Peyer's patch (tissue), 4 donors: Measurements from ENCODE around the gene TRAPPC3. TPM values are rescaled to one million over a fixed set of nuclear protein-coding genes. Genes with fewer than 3 reads are reported as not detected.

Experiments
- DNase-seq, 3 donors: peaks; one replicate each; pipeline ENCODE4 v3.0.0-alpha.2; 2017 to 2019
- H3K27ac ChIP-seq, 4 donors: fragments of 200-600 bp; sonication (generic); one replicate each; pipeline ENCODE4 v1.5.1; 2016 to 2019
- H3K27me3 ChIP-seq, 2 donors: fragments of 200-600 bp; sonication (generic); one replicate each; pipeline ENCODE4 v1.5.1; 2019
- H3K36me3 ChIP-seq, 3 donors: fragments of 200-600 bp; sonication (generic); one replicate each; pipeline ENCODE4 v1.5.1; 2016 to 2019
- H3K4me1 ChIP-seq, 4 donors: fragments of 200-600 bp; sonication (generic); one replicate each; pipeline ENCODE4 v1.5.1; 2016 to 2019
- H3K4me3 ChIP-seq, 4 donors: fragments of 200-600 bp; sonication (generic); 1 replicate in 3 of 4; 2 replicates in 1 of 4; pipeline ENCODE4 v1.5.1; 2016 to 2019; ENCODE audit warnings: mild to moderate bottlenecking in 1 of 4
- H3K9me3 ChIP-seq, 4 donors: fragments of 200-600 bp; sonication (generic); one replicate each; pipeline ENCODE4 v1.5.1; 2016 to 2019; ENCODE audit warnings: mild to moderate bottlenecking in 1 of 4
- POLR2A ChIP-seq, 2 donors: fragments of 450-650 bp; IDR thresholded peaks; one replicate each; pipeline ENCODE4 v1.5.1; 2017; ENCODE audit warnings: antibody characterized with exemption in 2 of 2, mild to moderate bottlenecking in 2 of 2, moderate library complexity in 2 of 2
- total RNA-seq, 4 donors: library from RNA; depleted of rRNA; stranded (reverse); fragments of >200 nt; gene quantifications; one replicate each; pipeline ENCODE4 v1.1.0, GENCODE V29; 2016
- TF ChIP-seq, protein P1 (sequence below), 6 experiments: fragments of 450-650 bp in 4 of 6; fragments of 200-600 bp in 2 of 6; sonication (generic) in 1 of 6; IDR thresholded peaks; one replicate each; pipeline ENCODE4 v1.5.1; 2017 to 2019; ENCODE audit warnings: antibody characterized with exemption in 6 of 6, mild to moderate bottlenecking in 3 of 6, moderate library complexity in 1 of 6

Gene TRAPPC3
- total RNA-seq, 4 donors from 2014 or later = 56.2 to 113 (median 73.7) TPM

DNA sequence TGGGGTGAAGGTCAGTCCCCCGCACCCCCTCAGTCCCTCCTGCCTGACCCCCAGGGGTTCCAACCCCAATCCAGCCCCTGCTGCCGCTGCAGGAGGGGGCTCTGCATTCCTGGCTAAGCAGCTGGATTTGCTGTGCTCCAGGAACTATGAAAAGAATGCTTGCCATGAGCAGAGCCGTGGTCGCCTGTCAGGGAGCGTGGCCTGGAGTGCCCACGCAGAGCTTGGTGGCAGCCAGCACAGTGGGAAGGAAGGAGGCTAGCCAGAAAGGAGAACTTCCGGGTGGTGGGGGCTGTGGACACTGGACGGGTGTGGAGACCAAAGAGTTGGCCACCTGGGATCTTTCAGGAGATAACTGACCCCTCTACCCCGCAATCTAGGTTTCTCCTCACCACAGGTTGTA lies 29.8 kb downstream of the TRAPPC3 start:
- Histone ChIP-seq H3K27me3 (no peaks in the 10 kb centered on the region), H3K4me1 (no peaks in the 10 kb centered on the region), H3K27ac (no peak overlapping the region), H3K9me3 (no peaks in the 10 kb centered on the region), H3K36me3 (no peaks in the 10 kb centered on the region), H3K4me3 (no peak overlapping the region)
- DNase-seq = no peak
- TF ChIP-seq POLR2A (IDR thresholded peaks at IDR 0.05) = no peak
- TF ChIP-seq, protein P1, sequence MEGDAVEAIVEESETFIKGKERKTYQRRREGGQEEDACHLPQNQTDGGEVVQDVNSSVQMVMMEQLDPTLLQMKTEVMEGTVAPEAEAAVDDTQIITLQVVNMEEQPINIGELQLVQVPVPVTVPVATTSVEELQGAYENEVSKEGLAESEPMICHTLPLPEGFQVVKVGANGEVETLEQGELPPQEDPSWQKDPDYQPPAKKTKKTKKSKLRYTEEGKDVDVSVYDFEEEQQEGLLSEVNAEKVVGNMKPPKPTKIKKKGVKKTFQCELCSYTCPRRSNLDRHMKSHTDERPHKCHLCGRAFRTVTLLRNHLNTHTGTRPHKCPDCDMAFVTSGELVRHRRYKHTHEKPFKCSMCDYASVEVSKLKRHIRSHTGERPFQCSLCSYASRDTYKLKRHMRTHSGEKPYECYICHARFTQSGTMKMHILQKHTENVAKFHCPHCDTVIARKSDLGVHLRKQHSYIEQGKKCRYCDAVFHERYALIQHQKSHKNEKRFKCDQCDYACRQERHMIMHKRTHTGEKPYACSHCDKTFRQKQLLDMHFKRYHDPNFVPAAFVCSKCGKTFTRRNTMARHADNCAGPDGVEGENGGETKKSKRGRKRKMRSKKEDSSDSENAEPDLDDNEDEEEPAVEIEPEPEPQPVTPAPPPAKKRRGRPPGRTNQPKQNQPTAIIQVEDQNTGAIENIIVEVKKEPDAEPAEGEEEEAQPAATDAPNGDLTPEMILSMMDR (IDR thresholded peaks at IDR 0.05) = no peak

DNA sequence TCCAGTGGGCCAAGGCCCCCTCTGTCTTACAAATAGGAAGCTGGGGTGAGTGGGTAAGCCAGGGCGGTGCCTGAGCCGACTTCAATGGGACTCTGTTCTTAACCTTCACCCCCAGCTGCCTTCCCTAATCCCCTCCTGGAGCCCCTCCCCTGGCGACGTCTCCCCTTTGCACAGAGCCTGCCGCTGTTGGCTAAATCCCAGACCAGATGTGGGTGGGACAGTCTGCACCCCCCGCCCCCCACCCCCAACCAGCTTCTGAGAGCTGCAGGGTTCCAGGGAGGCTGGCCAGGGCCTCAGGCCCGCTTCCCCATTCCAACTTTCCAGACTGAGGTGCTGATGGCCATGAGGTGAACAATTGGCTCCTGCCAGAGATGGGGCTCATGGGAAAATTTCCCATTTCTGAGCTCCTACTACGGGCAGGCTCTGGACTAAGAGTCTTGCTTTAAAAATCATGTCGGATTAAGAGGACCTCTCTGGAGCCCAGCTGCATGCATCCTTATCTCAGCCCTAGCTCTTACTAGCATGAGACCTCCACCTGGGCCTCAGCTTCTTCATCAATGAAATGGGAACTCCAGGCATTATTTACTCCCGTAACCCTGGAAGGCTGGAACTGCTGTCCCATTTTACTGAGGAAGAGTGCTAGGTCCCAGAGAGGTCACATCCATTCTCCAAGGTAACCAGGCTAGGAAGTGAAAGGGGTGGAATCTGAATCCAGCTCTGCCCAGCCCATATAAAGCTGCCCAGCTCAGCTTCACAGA lies 30.7 kb downstream of the TRAPPC3 start:
- TF ChIP-seq, protein P1 (IDR thresholded peaks at IDR 0.05) = no peak
- TF ChIP-seq POLR2A (IDR thresholded peaks at IDR 0.05) = no peak
- Histone ChIP-seq H3K9me3 (no peaks in the 10 kb centered on the region), H3K27ac (no peak overlapping the region), H3K27me3 (no peaks in the 10 kb centered on the region), H3K4me1 (no peaks in the 10 kb centered on the region), H3K4me3 (no peak overlapping the region), H3K36me3 (no peaks in the 10 kb centered on the region)
- no peak for DNase-seq

DNA sequence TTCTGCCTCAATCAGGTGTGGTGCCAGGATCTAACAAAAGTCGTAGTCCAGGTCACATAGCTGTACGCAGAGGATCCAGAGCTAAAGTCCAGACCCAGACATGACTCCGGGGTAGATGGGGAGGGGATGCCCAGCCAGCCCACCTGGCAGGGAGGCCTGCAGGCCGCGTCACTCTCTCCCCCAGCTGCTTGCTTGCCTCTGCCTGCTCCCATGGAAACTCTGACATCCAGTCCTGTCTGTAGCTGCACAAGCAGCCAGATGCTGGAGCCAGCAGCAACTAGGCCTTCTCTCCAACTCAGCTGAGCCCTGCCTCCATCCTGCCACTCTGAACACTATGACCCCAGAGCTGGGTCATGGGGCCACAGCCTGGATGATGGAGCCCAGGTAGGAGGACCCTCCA lies 32.4 kb downstream of the TRAPPC3 start:
- TF ChIP-seq, protein P1 (IDR thresholded peaks at IDR 0.05) = no peak
- TF ChIP-seq POLR2A (IDR thresholded peaks at IDR 0.05) = no peak
- no peaks in the 10 kb centered on the region for H3K4me1 ChIP-seq
- DNase-seq = no peak
- H3K9me3 ChIP-seq = no peaks in the 10 kb centered on the region
- no peaks in the 10 kb centered on the region for H3K36me3 ChIP-seq
- H3K4me3 ChIP-seq = no peak overlapping the region
- H3K27ac ChIP-seq = no peak overlapping the region
- no peaks in the 10 kb centered on the region for H3K27me3 ChIP-seq

DNA sequence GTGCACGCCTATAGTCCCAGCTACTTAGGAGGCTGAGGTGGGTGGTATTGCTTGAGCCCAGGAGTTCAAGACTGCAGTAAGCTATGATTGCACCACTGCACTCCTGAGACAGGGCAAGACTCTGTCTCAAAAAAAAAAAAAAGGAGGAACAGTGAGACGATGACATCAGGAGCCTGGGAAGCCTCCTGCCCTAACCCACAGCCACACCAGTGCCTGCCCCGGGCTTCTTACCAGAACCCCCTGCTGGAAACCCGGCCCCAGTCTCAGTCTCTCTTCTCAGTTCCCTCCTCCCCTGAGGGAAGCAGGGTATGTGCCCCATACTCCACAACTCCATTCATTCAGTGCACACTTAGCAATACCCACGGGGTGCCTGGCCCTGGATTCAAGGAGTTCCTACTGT lies 33.4 kb downstream of the TRAPPC3 start:
- Histone ChIP-seq H3K36me3 (no peaks in the 10 kb centered on the region), H3K4me1 (no peaks in the 10 kb centered on the region), H3K27me3 (no peaks in the 10 kb centered on the region), H3K4me3 (no peak overlapping the region), H3K27ac (no peak overlapping the region), H3K9me3 (no peaks in the 10 kb centered on the region)
- DNase-seq = no peak
- no peak for TF ChIP-seq POLR2A (IDR thresholded peaks at IDR 0.05)
- TF ChIP-seq, protein P1 (IDR thresholded peaks at IDR 0.05) = no peak

DNA sequence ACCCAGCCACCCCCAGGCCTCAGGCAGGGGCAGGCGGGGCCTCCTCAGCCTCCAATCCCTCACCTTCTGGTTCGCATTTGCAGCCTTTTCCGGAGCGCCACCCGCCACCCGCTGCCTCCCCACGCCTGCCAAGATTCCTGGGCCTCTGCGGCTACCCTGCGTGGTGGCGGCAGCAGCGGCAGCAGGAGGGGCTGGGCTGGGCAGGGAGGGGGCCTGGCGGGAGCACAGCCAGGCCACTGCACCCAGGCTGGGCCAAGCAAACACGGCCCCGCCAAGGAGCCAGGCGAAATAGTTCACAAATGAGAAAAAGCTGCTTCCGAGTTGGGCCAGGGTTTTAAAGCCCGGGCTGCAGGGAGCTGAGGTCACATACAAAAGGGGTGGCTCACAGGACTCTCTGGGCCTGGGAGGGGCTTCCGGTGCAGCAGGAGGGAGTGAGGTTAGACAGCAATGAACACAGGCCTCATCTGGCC lies 34.1 kb downstream of the TRAPPC3 start:
- no peak overlapping the region for H3K4me3 ChIP-seq
- peak in 1 of 3 donors; percentile 22 for DNase-seq
- no peaks in the 10 kb centered on the region for H3K4me1 ChIP-seq
- no peaks in the 10 kb centered on the region for H3K9me3 ChIP-seq
- H3K27ac ChIP-seq = peak overlapping the region in 1 of 4 donors; percentile 5
- no peaks in the 10 kb centered on the region for H3K27me3 ChIP-seq
- TF ChIP-seq, protein P1 (IDR thresholded peaks at IDR 0.05) = no peak
- TF ChIP-seq POLR2A (IDR thresholded peaks at IDR 0.05) = no peak
- H3K36me3 ChIP-seq = no peaks in the 10 kb centered on the region
